SH-SY5Y (cell line): Measurements from ENCODE around the gene RSPH6A.

ENCODE experiments used
- GATA2 ChIP-seq: IDR thresholded peaks from 2 replicates; pipeline ENCODE4 v1.6.1; 2011; ENCODE audit warnings: mild to moderate bottlenecking, low read depth, low read length
- GATA3 ChIP-seq: IDR thresholded peaks from 2 replicates; pipeline ENCODE4 v1.6.1; 2011; ENCODE audit warnings: low read depth, mild to moderate bottlenecking, low read length, moderate library complexity

The RSPH6A gene

GRCh38 chr19:45769821-45770191 is 45.3 kb downstream of the RSPH6A start:
- TF ChIP-seq GATA3, result no peak
- no peak for TF ChIP-seq GATA2

- TF ChIP-seq GATA3 (no peak), GATA2 (no peak)
These were observed 45.9 kb downstream of the RSPH6A start, which contains the start of gene SIX5 for GRCh38 chr19:45768984-45769782. Gene SIX5 (minus strand): TSS chr19:45769252. CDS start chr19:45768844, 408 bp downstream.

GRCh38 chr19:45768655-45768983 is 46.5 kb downstream of the RSPH6A start:
- TF ChIP-seq GATA2, result no peak
- TF ChIP-seq GATA3, result no peak

GRCh38 chr19:45767881-45768654 is 47.0 kb downstream of the RSPH6A start:
- TF ChIP-seq GATA3 (no peak), GATA2 (no peak)

GRCh38 chr19:45767410-45767880 is 47.7 kb downstream of the RSPH6A start:
- no peak for TF ChIP-seq GATA3
- no peak for TF ChIP-seq GATA2

GRCh38 chr19:45766869-45767346 is 48.2 kb downstream of the RSPH6A start:
- TF ChIP-seq GATA3 (no peak), GATA2 (no peak)

GRCh38 chr19:45766296-45766868 is 48.7 kb downstream of the RSPH6A start:
- TF ChIP-seq GATA3 (no peak), GATA2 (no peak)

GRCh38 chr19:45765702-45766295 is 49.3 kb downstream of the RSPH6A start:
- TF ChIP-seq GATA2, result no peak
- no peak for TF ChIP-seq GATA3

GRCh38 chr19:45764945-45765701 is 50.0 kb downstream of the RSPH6A start:
- TF ChIP-seq GATA2 (no peak), GATA3 (no peak)

GRCh38 chr19:45764475-45764874 is 50.6 kb downstream of the RSPH6A start:
- no peak for TF ChIP-seq GATA3
- TF ChIP-seq GATA2, result no peak

- no peak for TF ChIP-seq GATA2
- TF ChIP-seq GATA3, result no peak
These were observed 51.3 kb downstream of the RSPH6A start for GRCh38 chr19:45763691-45764294.

GRCh38 chr19:45762870-45763631 is 52.1 kb downstream of the RSPH6A start:
- no peak for TF ChIP-seq GATA2
- TF ChIP-seq GATA3, result no peak
